Heart left ventricle (tissue), 13 donors: ENCODE measurements around the gene RIPOR1.

Experiments
- CTCF ChIP-seq, 12 donors: fragments of 200-600 bp; sonication (generic) in 4 of 12; IDR thresholded peaks; one replicate each; pipeline versions ENCODE4 v1.5.0 to v1.8.0; 2018 to 2022; ENCODE audit warnings: antibody characterized with exemption in 12 of 12, mild to moderate bottlenecking in 5 of 12
- POLR2A ChIP-seq, 2 donors: fragments of 450-650 bp; IDR thresholded peaks; one replicate each; pipeline ENCODE4 v1.6.1; 2017; ENCODE audit warnings: antibody characterized with exemption in 2 of 2, mild to moderate bottlenecking in 2 of 2, moderate library complexity in 2 of 2
- donor health status: ischemic (EF 13 %, LVEDD 7.1; RV severe dilation, severe dysfunction).
- donor health status: DM: no; HTN: yes; CAD: no.
- donor health status: DM: no; HTN: no; CAD: no.
- donor health status: ischemic (EF 25% LVEDD 6.9; RV normal size, moderate dysfunction).
- donor health status: ischemic (EF 25% LVEDD 5.7; RV mildly dilated, moderate dysfunction).
- donor health status: ischemic (EF 35%, LVEDD 5.7; RV mildly dilated, moderate dysfunction).
- donor health status: nonischemic (EF 11% LVEDD 7.7; RV severe dilation, severe dysfunction).
- donor health status: DM: yes; HTN: yes; CAD: no.
- donor health status: PGD.
- donor health status: ischemic (EF 29% LVEDD 5.4; RV normal size, mild dysfunction).
- donor health status: nonischemic (EF 23%, LVEDD 6.1; RV moderate dilation, normal function).

- TF ChIP-seq POLR2A (IDR thresholded peaks at IDR 0.05) (no peak), CTCF (IDR thresholded peaks at IDR 0.05) (no peak)
Observed at GRCh38 chr16:67504031-67505021, 24.3 kb upstream of the RIPOR1 start.
